Muscle of back (tissue), 11 donors: ENCODE data around the gene CYB5R4. TPM values are rescaled to one million over a fixed set of nuclear protein-coding genes. Genes with fewer than 3 reads are reported as not detected.

Experiments used
- DNase-seq, 3 donors: peaks; one replicate each; pipeline versions ENCODE4 v3.0.0 to v3.0.0-alpha.2; 2013
- polyA plus RNA-seq, 10 donors: library from polyadenylated mRNA; unstranded; fragments of 120-200 nt; gene quantifications; one replicate each; pipeline ENCODE4 v1.2.1, GENCODE V29; 2013; ENCODE audit not compliant: insufficient read length in 10 of 10

Gene CYB5R4
- polyA plus RNA-seq, 10 donors: 9.9 to 15.1 (median 12.7) TPM

- DNase-seq: no peak
Measured at GRCh38 chr6:83976037-83976755, 116.7 kb downstream of the CYB5R4 start.

DNA sequence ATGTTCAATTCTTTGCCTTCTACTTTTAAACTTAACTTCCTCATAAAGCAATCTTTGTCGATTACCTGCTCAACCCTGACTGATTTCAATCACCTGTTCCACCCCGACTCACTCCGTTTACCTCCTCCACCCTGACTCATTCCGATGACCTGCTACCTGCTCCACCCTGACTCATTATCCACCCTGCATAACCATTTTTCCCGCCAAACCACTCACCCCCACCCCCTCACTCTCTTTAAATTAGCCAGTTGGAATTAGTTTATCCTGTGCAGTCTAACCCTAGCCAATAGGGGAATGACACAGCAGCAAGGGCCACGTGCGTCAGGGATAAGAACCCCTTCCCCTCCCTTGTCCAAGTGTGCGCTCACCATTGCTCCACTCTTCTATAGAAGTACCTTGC, 117.4 kb downstream of the CYB5R4 start:
- DNase-seq: no peak

- DNase-seq: no peak
Measured at GRCh38 chr6:83978324-83978734, 118.8 kb downstream of the CYB5R4 start.

GRCh38 chr6:83978997-83979396, 119.5 kb downstream of the CYB5R4 start:
- DNase-seq: no peak

DNA sequence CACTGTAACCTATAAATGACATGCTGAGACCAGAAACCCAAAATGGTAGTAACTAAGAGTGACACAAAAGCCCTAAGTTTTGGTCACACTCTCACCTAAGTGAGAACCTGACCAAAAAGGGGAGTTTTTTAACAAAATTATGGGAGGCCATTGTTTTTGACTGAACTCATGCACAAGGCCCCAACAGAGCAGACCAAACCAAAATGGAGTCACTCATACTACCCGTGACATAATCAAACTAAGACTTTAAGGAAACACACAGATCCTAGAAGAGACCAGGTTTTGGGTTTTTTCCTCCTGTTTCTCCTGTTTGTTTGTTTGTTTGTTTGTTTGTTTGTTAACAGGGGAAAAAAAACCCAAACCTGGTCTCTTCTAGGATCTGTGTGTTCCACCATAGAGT, 124.9 kb downstream of the CYB5R4 start:
- no peak for DNase-seq

GRCh38 chr6:83985308-83985713, 125.8 kb downstream of the CYB5R4 start:
- no peak for DNase-seq

DNA sequence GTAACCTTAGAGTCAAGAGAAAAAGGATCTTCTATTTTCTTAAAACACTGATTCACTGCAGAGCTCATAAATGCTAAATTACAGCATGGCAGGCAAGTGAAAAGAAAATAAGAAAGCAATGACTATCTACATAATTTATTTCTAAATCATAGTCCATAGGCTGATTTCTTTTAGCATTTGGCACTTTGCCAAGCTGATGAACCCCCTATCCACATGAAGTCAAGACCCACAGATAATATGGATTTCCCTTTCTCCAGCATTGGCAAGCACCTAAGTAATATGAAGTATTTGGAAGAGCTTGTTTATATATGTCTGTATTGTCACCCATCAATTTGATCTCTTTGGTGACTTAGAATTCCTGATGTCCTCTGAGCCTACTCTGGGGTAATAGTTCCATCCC, 126.2 kb downstream of the CYB5R4 start:
- no peak for DNase-seq

GRCh38 chr6:83998021-83998584, 138.6 kb downstream of the CYB5R4 start:
- DNase-seq: no peak

DNA sequence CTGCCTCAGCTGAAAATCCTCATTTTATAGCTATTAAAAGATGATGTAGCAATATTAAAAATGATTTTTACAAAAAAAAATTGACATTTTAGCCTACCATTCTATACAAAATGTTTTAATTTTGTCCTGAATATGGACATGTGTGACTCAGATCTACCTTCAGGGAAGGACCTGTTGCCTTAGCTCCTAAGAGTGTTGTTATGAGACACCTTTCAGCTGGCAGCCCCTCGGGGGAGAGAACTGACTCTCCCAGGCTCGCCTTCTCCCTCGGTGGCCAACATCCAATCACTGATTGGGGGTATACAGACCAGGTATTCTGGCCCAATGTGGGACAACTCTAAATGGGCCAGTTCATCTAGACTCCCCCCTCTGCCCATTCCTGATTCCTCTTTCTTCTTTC, 141.6 kb downstream of the CYB5R4 start:
- no peak for DNase-seq

- DNase-seq: no peak
Measured at GRCh38 chr6:84002226-84002625, 142.7 kb downstream of the CYB5R4 start.

- no peak for DNase-seq
Measured at GRCh38 chr6:84003131-84003530, 143.6 kb downstream of the CYB5R4 start.

DNA sequence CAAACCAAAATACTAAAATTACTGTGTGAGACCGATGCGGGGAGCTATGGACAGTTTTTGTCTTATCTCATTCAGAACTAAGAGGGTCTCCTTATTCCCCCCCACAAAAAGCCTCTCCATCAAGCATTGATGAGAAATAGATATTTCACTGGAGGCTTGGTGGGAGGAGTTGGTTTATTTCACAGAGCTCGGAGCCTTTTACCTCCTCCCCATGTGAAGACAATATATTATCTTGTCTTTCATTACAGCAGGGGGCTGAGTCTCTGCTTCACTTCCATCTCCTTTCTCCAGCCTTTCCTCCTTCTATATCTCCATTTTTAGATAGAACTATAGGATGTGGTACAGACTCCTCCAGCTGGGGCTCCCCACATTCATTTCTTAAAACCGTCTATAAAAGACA, 144.2 kb downstream of the CYB5R4 start:
- DNase-seq: no peak

DNA sequence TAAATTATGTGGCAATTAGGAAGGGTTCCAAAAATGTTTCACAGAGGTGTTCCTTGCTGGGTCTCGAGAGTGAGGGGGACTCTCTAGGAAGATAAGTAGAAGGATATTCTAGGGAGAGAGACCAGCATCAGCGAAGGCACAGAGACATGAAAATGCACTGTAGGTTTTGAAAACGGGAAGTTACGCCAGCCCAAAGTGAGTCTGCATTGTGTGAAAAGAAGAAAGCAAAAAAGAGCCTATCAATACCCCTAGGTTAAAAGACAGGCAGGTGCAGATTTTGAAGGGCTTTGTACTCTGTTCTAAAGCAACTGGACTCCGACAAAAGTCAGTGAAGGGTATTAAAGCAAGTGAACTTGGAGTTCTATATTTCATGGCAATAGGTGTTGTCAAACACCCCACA, 148.4 kb downstream of the CYB5R4 start:
- no peak for DNase-seq

- no peak for DNase-seq
Measured at GRCh38 chr6:84013354-84013753, 153.9 kb downstream of the CYB5R4 start.

DNA sequence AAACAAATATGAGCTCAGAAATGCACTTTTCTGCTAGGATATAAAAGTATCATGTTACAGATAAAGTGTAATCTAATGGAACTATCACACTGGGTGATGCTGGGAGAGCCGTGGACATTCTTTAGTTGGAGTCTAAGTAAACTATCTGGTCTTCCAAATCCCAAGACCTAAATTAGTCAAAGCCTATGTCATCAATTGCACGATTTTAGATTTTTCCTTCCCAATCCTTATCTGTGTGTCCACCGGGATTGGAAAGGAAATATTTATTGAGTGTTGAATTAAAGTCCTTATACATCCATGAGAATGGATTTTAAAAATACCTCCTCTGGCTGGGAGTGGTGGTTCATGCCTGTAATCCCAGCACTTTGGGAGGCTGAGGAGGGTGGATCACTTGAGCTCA, 154.4 kb downstream of the CYB5R4 start:
- DNase-seq: no peak

GRCh38 chr6:84016029-84016428, 156.5 kb downstream of the CYB5R4 start:
- DNase-seq: no peak

Other genes with a start within 250 kb of the CYB5R4 start
- 1 to 10 TPM in 7 of 10 donors, under 1 TPM in 3; 0.77 to 3.5 (median 1.3) TPM for gene SNAP91, start 150.6 kb upstream of the CYB5R4 start, polyA plus RNA-seq
- gene RIPPLY2, start 6.3 kb upstream of the CYB5R4 start, polyA plus RNA-seq: under 1 TPM in 1 of 10 donors, not detected in 9; 0.34 TPM
- 10 to 100 TPM; 13.7 to 30.6 (median 23.2) TPM for gene MRAP2, start 174.1 kb downstream of the CYB5R4 start, polyA plus RNA-seq